GM21825 (cell line): ENCODE measurements around the gene HJURP.

Experiments
- ATAC-seq: cut with Tn5 transposase; IDR thresholded peaks from one replicate; pipeline ENCODE4 v1.9.1; 2021; ENCODE audit warnings: mild to moderate bottlenecking, moderate library complexity; ENCODE audit not compliant: unreplicated experiment

Gene HJURP

DNA sequence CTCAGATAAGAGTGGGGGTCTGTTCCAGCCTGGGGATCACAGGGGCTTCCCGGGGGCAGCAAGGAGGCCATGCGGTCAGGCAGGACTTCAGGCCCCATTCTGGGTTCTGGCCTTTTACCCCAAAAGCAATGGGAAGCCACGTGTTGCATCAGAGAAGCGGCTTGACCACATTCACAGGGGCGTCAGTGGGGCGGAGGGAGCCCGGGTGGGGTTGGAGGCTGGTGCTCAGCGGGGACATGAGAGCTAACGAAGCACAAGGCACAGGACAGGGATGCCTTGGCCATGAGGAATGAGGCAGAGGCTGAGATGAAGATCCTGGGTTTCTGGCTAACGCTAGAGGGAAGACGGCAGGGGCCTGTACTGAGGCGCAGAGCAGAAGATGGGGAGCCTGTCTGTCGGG lies 6.1 kb downstream of the HJURP start:
- ATAC-seq: no peak

DNA sequence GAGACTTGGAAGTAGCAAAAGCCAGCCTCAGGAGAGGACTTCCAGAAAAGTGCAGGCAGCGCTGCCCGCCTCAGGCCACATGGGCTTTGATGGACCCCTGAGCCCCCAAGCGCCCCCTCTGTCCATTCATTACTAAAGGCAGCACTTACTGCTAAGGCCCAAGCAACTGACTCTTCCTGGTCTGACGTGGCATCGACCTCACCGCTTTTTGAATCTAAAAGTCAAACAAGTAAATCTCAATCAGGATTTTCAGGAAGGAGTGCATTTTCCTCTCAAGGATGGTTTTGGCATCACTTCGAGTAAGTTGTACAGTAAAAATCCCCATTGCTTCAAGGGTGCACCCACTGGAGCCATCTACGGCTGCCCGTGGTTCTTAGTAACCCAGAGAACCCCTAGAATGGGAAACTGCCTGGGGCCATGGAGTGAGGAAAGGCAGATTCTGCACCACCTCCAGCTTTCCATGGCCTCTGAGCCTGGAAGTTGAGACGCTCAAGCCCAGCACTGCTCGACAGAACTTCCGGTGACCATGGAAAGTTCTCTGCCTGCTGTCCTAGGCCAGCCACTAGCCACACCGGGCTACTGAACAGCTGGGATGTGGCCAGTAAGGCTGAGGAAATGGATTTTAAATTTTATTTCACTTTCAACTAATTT lies 7.0 kb downstream of the HJURP start:
- ATAC-seq: no peak

DNA sequence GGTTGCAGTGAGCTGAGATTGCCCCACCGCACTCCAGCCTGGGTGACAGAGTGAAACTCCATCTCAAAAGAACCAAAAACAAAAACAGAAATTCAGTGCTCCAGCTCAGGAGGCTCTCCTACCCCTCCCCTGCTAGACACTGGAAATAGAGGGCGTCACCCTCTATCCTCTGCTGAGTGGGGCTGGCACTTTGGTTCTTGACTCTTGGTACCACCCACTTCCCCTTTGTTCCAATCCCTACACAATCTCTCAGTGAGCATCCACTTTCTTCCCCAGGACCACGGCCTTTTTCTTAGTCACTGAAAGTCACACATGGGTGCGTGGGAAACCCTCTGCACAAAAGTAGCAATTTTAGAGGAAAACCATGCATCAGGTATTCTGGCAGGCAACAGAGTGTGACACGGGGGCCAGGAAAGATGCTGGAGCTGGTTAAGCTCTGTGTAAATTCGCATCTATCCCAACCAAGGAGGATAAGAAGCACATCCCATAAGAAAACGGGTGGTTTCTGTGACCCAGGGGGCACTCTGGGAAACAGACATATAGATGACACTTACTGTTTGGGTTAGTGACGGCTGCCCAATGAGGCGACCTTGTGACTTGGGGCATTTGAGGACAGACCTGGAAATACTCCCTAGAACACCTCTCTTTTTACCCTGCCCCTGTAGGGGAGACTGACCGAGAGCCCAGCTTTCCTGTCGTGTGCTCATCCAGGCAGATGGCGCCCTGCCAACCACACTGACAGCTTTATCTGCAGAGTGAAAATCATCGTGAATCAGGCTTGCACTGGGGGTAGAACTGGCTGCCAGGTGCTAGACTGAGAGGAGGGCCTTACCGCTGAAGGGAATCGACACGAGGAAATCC lies 7.7 kb downstream of the HJURP start:
- no peak for ATAC-seq

DNA sequence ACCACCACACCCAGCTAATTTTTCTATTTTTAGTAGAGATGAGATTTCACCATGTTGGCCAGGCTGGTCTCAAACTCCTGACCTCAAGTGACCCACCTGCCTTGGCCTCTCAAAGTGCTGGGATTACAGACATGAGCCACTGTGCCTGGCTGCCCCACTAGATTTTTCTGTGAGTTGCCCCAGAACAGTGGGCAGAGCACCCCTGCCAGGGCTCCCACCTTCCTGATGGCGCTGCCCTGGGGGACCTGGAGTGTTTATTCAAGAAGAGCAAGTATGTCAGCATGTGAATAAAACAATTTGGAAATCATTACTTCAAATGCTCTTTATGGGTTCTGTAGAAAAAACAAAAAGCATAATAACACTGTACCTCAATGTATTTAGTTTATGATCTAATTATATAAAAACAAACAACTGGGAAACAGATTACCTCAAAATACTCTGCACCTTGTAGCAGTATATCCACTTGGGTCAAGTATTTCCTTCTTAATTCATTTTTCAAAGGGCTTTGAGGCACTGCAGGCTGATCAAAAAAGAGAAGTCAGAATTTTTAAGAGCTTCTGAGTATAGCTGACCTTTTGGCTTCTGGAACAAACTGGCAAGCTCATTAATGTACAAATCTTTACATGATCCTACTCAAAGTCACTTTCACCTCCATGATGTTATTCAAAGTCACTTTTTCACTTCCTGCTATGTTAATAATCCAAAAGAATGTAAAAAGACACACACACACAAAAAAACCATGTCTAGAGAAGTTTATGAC lies 8.9 kb downstream of the HJURP start:
- no peak for ATAC-seq

DNA sequence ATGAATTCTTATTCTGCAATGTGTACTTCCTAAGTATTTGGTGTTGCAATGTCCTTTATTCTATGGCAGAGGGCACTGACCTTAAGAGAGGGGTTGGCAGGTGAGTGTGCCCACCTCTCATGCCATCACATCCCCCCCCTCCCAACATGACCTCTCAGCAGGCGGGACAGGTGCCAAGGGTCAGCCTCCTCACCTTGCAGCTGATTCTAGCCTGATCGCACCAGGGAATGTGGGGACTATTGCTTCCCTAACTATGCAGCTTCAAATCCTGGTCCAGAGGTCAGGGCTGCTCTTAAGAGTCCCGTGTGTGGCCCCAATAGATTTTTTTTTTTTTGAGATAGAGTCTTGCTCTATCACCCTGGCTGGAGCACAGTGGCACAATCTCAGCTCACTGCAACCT lies 9.5 kb downstream of the HJURP start:
- no peak for ATAC-seq

DNA sequence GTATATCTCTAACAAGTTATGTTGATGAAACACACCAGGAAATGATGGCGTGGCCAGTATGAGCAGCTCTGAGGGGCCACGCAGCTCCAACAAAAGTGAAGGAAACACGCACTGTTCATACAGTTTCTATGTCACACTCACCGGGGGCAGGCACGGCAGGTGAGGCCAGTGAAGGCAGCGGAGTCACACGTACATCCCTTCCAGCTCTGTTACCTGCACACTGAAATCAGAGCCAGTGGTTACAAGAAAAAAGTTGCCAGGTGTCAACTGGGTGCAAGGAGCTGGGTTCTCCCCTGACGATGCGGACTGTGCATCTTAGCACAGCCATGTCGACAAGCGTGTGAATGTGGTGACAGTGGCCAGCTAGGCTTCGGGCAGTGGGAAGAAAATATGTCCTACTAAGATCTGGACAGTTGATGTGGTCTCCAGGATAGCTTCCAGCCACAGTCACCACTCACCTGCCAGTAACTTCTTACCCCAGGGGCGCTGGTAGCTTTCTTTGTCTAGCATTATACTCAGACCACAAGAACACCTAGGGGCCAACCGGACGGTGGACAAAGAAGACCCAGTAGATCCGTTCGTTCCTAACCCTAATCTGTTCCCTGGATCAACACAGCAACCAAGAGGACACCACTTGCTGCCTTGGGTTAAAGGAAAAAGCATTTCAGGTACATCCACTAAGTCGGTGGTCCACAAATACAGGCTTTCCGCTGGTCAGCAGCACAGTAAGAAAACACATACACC lies 10.1 kb downstream of the HJURP start:
- ATAC-seq: no peak

DNA sequence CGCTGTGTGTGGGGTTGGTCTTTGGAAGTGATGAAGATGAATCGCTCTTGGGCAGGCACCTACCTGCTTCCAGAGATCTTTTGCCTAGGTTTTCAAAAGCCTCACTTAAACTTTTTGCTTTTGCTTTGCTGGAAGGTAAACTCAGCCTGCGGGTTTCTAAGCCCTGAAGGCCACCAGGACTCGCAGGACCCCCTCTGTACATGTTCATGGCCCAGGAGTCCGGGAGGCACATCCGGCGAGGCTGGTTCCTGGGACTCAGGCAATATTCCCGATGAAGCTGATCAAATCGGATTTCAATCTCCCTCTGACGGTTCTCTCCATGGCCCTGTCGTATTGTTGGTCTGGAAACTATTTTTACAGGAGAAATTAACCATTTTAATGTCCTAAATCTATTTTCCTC lies 13.2 kb downstream of the HJURP start:
- ATAC-seq: no peak

DNA sequence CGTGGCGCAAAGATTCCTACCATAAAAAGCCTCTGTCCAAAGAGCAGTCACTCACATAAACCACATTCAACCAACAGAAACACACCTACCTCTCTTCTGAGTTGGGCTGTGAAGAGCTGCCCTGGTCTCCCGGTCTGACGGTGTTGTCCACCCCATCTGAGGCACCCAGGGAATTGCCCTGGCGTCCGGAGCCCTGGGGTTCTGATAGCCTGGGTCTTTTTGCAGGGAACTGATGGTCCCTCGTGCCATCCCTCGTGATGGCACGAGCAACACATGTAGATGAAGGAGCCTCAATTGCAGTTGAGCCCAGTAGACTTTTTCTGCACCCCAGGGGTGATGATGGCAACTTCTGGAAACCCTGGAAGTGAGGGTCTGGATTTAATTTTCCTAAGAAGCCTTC lies 13.8 kb downstream of the HJURP start:
- no peak for ATAC-seq

DNA sequence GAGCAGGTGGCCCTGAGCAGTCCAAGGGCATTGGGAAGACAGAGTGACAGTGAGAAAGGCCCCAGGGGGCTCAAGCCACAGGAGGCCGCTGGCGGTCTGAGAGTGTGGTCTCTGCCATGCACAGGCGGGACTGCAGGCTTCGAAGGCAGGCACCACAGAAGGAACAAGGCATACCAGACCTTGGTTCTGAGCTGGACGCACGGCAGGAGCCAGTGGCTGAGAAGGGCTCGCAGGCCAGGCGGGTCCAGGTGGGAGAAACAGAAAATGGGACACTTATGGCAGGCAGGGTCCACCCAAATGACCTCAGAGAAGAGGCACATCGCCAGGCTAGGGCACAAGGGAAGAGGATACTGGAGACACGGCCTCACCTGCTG lies 14.9 kb downstream of the HJURP start:
- no peak for ATAC-seq

DNA sequence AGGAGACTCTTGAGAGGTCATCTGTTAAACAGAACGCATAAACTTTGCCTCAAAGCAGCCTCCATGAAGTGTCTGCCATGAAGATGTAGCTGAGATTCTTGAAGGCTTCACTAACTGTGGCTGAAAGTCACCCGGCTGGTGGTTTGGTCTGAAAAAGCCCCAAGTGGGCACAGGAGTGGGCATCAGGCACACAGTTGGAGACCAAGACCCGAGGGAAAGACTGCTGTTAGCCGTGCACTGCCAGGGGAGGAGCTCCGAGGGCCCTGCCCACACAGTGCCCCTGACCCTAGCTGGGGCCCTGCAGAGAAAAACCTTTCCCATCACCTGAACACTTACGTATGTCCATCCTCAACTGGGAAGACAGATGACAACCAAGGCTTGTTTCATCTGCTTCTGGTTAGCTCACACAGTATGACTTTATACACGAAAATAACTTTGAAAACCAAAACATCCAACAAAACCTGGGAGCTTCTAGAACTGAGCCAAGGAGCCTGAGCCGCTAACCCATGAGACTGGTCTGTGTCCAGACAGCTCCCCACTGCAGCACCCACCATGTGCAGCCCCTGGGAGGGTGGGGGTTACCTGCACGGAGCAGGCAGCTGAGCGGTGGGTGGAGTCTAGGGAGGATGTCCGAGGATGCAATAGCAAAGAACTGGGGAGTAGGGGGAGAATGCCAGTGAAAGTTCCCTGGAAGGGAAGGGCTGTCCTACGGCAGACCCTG lies 15.4 kb downstream of the HJURP start:
- ATAC-seq: no peak

DNA sequence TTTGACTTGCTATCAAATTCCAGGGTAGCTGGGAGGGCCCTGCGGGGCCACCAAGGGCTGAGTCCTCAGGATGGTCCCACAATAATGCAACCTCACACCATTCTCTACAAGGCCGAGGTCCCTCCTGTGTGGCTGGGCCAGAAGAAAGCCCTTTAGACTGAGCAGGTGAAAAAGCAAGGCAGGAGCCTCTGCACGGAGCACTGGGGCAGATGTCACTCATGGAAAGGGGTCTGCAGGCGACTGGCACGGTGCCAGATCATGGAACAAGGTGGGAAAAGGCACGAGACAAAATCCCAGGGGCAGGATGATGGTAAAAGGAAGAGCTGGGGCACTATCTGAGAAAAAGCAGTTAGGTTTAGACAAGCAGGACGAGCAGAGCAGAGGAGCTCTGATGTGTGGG lies 16.1 kb downstream of the HJURP start:
- ATAC-seq: no peak

DNA sequence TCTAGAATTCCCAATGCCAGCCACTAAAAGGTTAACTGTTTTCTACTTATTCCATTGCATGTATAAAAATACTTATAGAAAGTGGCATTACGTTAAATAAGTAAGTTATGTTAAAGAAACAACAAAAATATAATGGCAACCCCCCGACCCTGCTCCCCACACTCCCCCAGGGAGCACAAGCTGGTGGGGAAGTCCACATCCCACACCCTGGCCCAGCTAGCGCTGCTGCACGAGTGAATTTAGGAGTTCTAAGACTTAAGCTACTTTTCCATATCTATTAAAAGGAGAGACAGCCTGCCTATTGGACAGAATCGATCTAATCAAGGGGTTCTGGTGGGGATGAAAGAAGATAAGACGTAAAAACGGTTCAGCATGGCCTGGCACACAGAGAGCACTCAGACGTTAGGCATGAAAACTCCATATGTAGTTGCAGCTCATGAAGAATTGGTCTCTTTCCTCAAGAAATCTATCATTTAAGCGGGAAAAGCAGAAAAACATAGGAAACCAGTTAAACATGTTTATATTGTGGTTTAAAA lies 16.6 kb downstream of the HJURP start:
- no peak for ATAC-seq

DNA sequence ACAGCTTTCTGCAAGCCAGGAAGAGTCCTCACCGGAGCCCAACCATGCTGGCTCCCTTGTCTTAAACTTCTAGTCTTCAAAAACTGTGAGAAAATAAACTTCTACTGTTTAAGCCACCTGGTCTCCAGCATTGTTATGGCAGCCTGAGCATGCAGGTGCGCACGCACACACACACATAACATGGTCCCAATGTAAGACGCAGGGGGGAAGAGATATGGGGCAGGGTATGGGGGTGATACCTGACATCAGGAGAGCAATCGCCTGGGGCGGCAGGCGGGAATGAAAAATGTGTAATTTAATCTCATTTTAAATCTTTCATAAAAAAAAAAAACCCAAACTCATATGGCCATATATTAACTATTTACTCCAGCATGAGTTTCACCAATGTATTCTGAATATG lies 18.0 kb downstream of the HJURP start:
- no peak for ATAC-seq

DNA sequence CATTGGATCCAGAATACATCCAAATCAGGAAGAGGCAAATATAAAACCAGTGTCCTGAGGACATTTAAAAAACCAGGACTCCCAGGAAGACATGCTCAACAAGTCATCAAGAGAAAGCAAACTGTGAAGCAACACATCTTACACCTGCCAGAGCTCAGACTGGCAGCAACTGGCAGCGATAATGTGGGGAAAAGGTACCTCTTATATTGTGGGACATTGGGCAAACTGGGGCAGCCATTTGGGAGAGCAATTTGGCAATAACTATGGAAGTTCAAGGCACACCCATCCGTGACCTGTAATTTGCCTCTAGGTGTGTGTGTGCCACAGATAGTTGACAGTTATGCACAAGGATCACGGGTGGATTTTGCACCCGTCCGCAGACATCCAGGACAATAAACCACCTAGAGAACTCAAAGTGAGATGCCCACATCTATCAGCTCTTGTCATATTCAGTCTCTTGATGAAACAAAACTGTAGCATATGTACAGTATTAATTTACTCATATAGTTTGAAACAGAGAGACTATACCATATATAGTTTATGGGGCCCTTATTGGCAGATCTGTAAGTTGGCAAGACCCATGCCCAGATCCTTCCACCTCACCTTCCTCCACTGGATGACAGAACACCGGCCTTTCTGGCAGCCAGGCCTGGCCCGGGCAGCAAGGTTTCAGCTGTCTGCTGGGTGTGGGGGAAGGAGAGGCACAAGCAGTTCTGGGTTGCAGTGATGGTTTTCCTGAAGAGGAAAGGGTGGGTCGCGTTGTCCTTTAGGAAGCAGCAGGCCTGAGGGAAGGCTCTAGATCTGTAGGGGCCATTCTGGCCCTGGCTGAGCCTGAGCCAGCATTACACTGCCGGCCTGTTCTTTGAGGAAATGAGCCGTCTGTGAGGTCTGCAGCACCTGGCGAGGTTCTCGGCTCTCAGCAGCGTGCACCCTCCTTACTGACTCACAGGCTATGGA lies 18.8 kb downstream of the HJURP start:
- ATAC-seq: no peak

DNA sequence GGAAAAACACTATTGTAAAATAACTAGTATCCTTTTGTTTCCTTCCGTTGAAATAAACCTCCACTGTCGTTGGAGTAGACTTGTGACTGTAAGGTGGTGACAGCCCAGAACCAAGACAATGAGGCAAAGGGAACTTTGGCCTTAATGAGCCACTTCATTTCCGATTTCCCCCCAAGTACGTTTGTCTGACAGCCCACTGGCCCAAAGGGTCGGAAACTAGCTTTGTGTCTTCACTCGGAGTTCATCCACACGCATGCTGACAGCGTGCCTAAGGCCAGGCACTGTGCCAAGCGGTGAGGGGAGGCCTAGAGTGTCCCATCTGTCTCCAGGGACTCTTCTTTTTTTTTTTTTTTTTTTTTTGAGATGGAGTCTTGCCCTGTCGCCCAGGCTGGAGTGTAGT lies 21.0 kb downstream of the HJURP start:
- no peak for ATAC-seq

DNA sequence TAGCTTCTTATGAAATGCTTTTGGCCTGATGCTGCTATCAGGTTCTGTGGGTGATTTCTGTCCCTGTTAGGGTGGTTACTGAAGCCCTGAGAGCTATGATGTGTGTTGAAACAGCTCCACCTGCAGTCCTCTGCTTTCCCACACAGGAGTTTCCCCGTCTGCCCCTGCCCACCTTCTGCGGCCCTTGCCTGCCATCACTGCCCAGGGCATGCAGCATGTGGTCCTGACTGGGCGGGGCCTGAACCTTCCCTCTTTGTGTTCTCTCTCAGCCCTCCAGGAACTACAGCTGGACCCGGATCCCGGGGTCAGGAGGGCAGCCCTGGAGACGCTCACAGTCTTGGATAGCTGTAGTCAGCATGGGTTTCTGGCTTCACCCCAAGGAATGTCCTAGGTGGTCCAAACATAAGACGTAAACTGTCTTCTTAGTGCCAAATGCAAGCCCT lies 21.4 kb downstream of the HJURP start:
- no peak for ATAC-seq

DNA sequence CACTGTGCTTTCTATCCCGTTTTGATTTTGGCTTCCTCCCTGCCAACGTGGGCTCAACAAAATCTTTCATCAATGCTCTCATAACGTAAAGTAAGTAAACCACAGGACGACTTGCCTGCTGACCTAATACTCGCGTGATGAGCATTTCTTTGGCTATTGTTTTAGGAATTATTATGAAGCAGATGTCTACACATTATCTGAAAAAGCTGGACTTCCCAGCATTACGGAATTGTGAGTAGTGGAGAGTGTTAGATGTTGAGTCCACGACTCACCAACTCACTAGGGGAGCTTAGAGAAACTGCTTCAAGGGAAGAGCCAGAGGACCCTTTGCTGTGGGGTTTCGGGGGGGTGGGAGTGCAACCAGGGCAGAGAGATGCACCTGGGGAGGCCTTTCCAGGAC lies 21.9 kb downstream of the HJURP start:
- ATAC-seq: no peak

DNA sequence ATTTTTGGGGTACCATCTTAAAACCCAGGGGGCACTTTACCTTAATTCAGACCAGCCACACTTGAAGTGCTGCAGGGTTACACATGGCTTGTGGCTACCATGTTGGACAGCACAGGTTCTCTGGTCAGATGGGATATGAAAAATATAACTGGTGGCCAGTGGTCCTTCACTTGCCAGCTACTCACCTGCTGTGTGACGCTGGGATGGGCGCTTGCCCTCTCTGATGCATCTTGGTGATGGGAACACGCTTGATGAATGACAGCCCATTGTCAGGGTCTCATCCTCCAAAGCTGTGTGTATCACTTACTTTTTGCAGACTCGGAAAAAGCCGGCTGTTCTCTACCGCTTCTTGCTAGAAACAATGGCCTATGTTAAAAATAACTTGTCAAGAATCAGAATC lies 22.5 kb downstream of the HJURP start:
- ATAC-seq: no peak
